ENCODE measurements around the gene AKT1S1. TPM values are rescaled to one million over a fixed set of nuclear protein-coding genes. Genes with fewer than 3 reads are reported as not detected.

The AKT1S1 gene
- total and polyA plus RNA-seq, 2 of the 13 experiments (the other 11 are each of a cell fraction or from before 2014, with no cell fraction given): 13.5 to 27.8 TPM

DNA sequence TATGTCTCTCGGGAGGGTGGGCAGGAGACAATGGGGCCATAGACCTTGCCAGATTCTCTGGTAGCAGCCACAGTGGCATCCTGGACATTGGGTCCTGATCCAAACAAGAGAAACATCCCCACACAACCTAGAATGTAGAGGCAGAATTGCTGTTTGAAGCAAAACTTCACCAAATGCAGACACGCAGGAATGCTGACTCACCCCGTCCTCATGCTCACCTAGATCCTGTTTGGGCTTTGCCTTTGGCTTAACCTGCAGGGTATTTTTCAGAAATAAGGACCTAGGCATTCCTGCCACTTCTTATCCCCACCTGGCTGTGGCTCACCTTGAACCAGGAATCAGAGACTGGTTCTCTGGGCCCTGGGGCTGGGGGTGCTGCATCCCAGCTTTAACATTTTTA is 7.6 kb upstream of the AKT1S1 start:
- intact Hi-C loops (cut with micrococcal nuclease; ENCODE audit: unreplicated experiment) (no loop called here), in situ Hi-C loops (cut with HindIII; ENCODE audit: extremely low pct_ligation_motif_present, low pct_unique_long_range_greater_than_20kb) (no loop called here)
- ChIA-PET POLR2A (no interaction called here), CTCF (ENCODE audit: low intra/inter-chr PET ratio, low total read pairs) (no interaction called here)
- Histone ChIP-seq H2AFZ (ENCODE audit: low read length) (no peak overlapping the region), H3K4me1 (ENCODE audit: insufficient read depth, low read length) (0 out of 2 replicates have a peak, but pooled peaks cover 7% of the 10 kb centered on the region), H3K36me3 (replicated peaks in 1 of 2; ENCODE audit: control insufficient read depth in 1 of 2, insufficient read depth in 2 of 2, low read length in 2 of 2) (peaks cover 20 to 50% of the 10 kb centered on the region in 2 experiments), H3K79me2 (ENCODE audit: insufficient read depth, low read length) (no peaks in the 10 kb centered on the region), H3K27me3 (ENCODE audit: control insufficient read depth in 1 of 2, insufficient read depth in 2 of 2, low read length in 2 of 2) (no peaks in the 10 kb centered on the region), H3K9me3 (ENCODE audit: low read length) (no peaks in the 10 kb centered on the region), H3K9ac (ENCODE audit: insufficient read depth, low read depth, low read length) (no peak overlapping the region), H3K4me3 (replicated peaks in 1 of 3; ENCODE audit: insufficient read depth in 1 of 3, low read depth in 2 of 3, low read length in 3 of 3) (no peak overlapping the region), H3K4me2 (ENCODE audit: low read depth, low read length) (no peak overlapping the region), H4K20me1 (ENCODE audit: insufficient read depth, low read length) (no peaks in the 10 kb centered on the region; the same call in 1 of the 2 replicates), H3K27ac (ENCODE audit: extremely low read length, insufficient read depth, low read length) (no peak overlapping the region)
- no peak for ATAC-seq
- no TSS peak for BruUV-seq (replicated peaks)
- DNase-seq (ENCODE audit: low spot score): no peak
- 100% methylated on average over 3 of the region's 3 CpGs for whole genome bisulfite sequencing (ENCODE audit: low lambda C conversion rate)
- TF ChIP-seq MTF1 (CRISPR knock-in tag; IDR thresholded peaks at IDR 0.05) (no peak), MAFF (IDR thresholded peaks at IDR 0.05; ENCODE audit: low read depth, low read length) (peak; percentile 31; the same call in 1 of the 2 replicates), MAFK (conservative IDR thresholded peaks at IDR 0.05 in 1 of 2, IDR thresholded peaks at IDR 0.05 in 1 of 2; ENCODE audit: low read length in 2 of 2) (peak in 1 of 2 experiments; percentile 38; a peak in 3 of 4 replicates)
- no peak for FAIRE-seq

DNA sequence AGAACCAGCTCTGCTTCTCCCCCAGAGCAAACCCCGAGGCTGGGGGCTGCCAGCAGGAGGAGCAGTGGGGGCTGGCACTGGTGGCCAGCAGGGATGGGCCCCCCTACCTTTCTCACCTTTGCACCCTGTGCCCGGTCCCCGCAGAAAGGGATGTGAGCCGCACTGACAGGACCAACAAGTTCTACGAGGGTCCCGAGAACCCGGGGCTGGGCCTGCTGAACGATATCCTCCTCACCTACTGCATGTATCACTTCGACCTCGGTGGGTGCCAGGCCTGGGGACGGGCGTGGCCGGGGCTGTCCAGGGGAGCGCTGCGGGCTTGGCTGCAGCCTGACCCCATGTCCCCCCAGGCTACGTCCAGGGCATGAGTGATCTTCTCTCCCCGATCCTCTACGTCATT is 7.0 kb upstream of the AKT1S1 start:
- WGBS (ENCODE audit: low lambda C conversion rate): 97% methylated on average over 5 of the region's 18 CpGs
- intact Hi-C loops (cut with micrococcal nuclease; ENCODE audit: unreplicated experiment) (no loop called here), in situ Hi-C loops (cut with HindIII; ENCODE audit: extremely low pct_ligation_motif_present, low pct_unique_long_range_greater_than_20kb) (no loop called here)
- H3K9me3 ChIP-seq (ENCODE audit: low read length): no peaks in the 10 kb centered on the region
- no peak for FAIRE-seq
- H3K4me1 ChIP-seq (ENCODE audit: insufficient read depth, low read length): peaks cover 12% of the 10 kb centered on the region
- BruUV-seq (replicated peaks): no TSS peak
- H3K36me3 ChIP-seq (replicated peaks in 1 of 2; ENCODE audit: control insufficient read depth in 1 of 2, insufficient read depth in 2 of 2, low read length in 2 of 2): peaks cover 23 to 56% of the 10 kb centered on the region in 2 experiments
- no peak overlapping the region for H3K4me2 ChIP-seq (ENCODE audit: low read depth, low read length)
- POLR2A ChIA-PET: no interaction called here
- no peak overlapping the region for H3K4me3 ChIP-seq (replicated peaks in 1 of 3; ENCODE audit: insufficient read depth in 1 of 3, low read depth in 2 of 3, low read length in 3 of 3)
- TF ChIP-seq AGO2 (optimal IDR thresholded peaks at IDR 0.05; ENCODE audit: low read depth, low read length) (peak; percentile 41), HOXA3 (CRISPR knock-in tag; IDR thresholded peaks at IDR 0.05) (no peak), RBFOX2 (IDR thresholded peaks at IDR 0.05; ENCODE audit: low read depth, low read length) (peak; percentile 53)
- CTCF ChIA-PET (ENCODE audit: low intra/inter-chr PET ratio, low total read pairs): no interaction called here
- ATAC-seq: no peak
- no peaks in the 10 kb centered on the region; the same call in 1 of the 2 replicates for H4K20me1 ChIP-seq (ENCODE audit: insufficient read depth, low read length)
- H3K27me3 ChIP-seq (ENCODE audit: control insufficient read depth in 1 of 2, insufficient read depth in 2 of 2, low read length in 2 of 2): no peaks in the 10 kb centered on the region
- no peak overlapping the region for H2AFZ ChIP-seq (ENCODE audit: low read length)
- DNase-seq (ENCODE audit: low spot score): no peak
- peaks cover 3% of the 10 kb centered on the region for H3K79me2 ChIP-seq (ENCODE audit: insufficient read depth, low read length)
- H3K27ac ChIP-seq (ENCODE audit: extremely low read length, insufficient read depth, low read length): no peak overlapping the region
- H3K9ac ChIP-seq (ENCODE audit: insufficient read depth, low read depth, low read length): no peak overlapping the region
